ENCODE measurements around the gene OR2T2. TPM values are rescaled to one million over a fixed set of nuclear protein-coding genes. Genes with fewer than 3 reads are reported as not detected.
A peak's percentile ranks its signal among the peaks of the same experiment; 100 is the strongest.
"Not testable (repeated sequence)": the region's sequence is repeated elsewhere in the genome, so short reads cannot be mapped to it uniquely, and the experiment has no call there.

The OR2T2 gene
- total RNA-seq, 3 donors from 2014 or later (not counting 1 experiment from before 2014, with no cell fraction given), result not detected

GRCh38 chr1:248471154-248471553, 25.7 kb downstream of the OR2T2 start:
- Mint-ChIP-seq H3K4me1 (no peaks in the 10 kb centered on the region), H3K4me3 (no peak overlapping the region), H3K36me3 (no peaks in the 10 kb centered on the region), H3K9me3 (peaks cover 0 to 2% of the 10 kb centered on the region in 2 donors), H3K27ac (no peak overlapping the region), H3K27me3 (ENCODE audit: low read depth in 2 of 2) (peaks cover 6 to 7% of the 10 kb centered on the region in 2 donors)
- TF ChIP-seq CTCF (IDR thresholded peaks at IDR 0.05), result no peak
- no peaks in the 10 kb centered on the region for H3K27me3 ChIP-seq (ENCODE audit: control insufficient read depth, insufficient read depth, low read length)
- no peak for ATAC-seq
- WGBS (ENCODE audit: insufficient coverage), result 20% methylated on average over 1 of the region's 4 CpGs
- H3K4me1 ChIP-seq (ENCODE audit: control insufficient read depth, insufficient read depth, low read length), result no peaks in the 10 kb centered on the region
- DNase-seq, result no peak
- no peaks in the 10 kb centered on the region for H3K36me3 ChIP-seq (ENCODE audit: control insufficient read depth, insufficient read depth, low read length)
- no peak overlapping the region for H3K27ac ChIP-seq (ENCODE audit: low read length)
- intact Hi-C loops (cut with micrococcal nuclease), result no loop called here
- H3K4me3 ChIP-seq (ENCODE audit: low read length), result no peak overlapping the region
- no peaks in the 10 kb centered on the region for H3K9me3 ChIP-seq (ENCODE audit: control insufficient read depth, insufficient read depth, low read length)

- H3K4me3 ChIP-seq (ENCODE audit: low read length); H3K36me3 ChIP-seq (ENCODE audit: control insufficient read depth, insufficient read depth, low read length); H3K27me3 Mint-ChIP-seq (ENCODE audit: low read depth in 2 of 2); DNase-seq; H3K4me1 Mint-ChIP-seq; H3K9me3 ChIP-seq (ENCODE audit: control insufficient read depth, insufficient read depth, low read length); ATAC-seq; H3K27ac Mint-ChIP-seq; H3K27ac ChIP-seq (ENCODE audit: low read length); H3K9me3 Mint-ChIP-seq; intact Hi-C loops (cut with micrococcal nuclease); H3K36me3 Mint-ChIP-seq; H3K4me3 Mint-ChIP-seq; H3K4me1 ChIP-seq (ENCODE audit: control insufficient read depth, insufficient read depth, low read length); H3K27me3 ChIP-seq (ENCODE audit: control insufficient read depth, insufficient read depth, low read length): not testable (repeated sequence)
- no CpG with 5 or more reads among the region's 2 CpGs for WGBS (ENCODE audit: insufficient coverage)
Measured at GRCh38 chr1:248472111-248472510, 26.7 kb downstream of the OR2T2 start.

- H3K4me1 Mint-ChIP-seq; H3K27me3 Mint-ChIP-seq (ENCODE audit: low read depth in 2 of 2); H3K9me3 Mint-ChIP-seq; intact Hi-C loops (cut with micrococcal nuclease); H3K4me3 Mint-ChIP-seq; DNase-seq; H3K4me1 ChIP-seq (ENCODE audit: control insufficient read depth, insufficient read depth, low read length); H3K36me3 ChIP-seq (ENCODE audit: control insufficient read depth, insufficient read depth, low read length); ATAC-seq; H3K27ac Mint-ChIP-seq; H3K4me3 ChIP-seq (ENCODE audit: low read length); H3K9me3 ChIP-seq (ENCODE audit: control insufficient read depth, insufficient read depth, low read length); H3K27me3 ChIP-seq (ENCODE audit: control insufficient read depth, insufficient read depth, low read length); H3K36me3 Mint-ChIP-seq; H3K27ac ChIP-seq (ENCODE audit: low read length): not testable (repeated sequence)
- no CpG with 5 or more reads among the region's 2 CpGs for WGBS (ENCODE audit: insufficient coverage)
Measured at GRCh38 chr1:248473051-248473450, 27.6 kb downstream of the OR2T2 start, which contains the start of gene OR2T3. TSS of gene OR2T3 (plus strand) at chr1:248473351. CDS start at chr1:248473351, 0 bp downstream.

GRCh38 chr1:248475660-248476059, 30.2 kb downstream of the OR2T2 start:
- peaks cover 12 to 17% of the 10 kb centered on the region in 2 donors for H3K27me3 Mint-ChIP-seq (ENCODE audit: low read depth in 2 of 2)
- H3K4me3 ChIP-seq (ENCODE audit: low read length); H3K4me1 Mint-ChIP-seq; H3K9me3 Mint-ChIP-seq; ATAC-seq; H3K36me3 ChIP-seq (ENCODE audit: control insufficient read depth, insufficient read depth, low read length); intact Hi-C loops (cut with micrococcal nuclease); H3K4me3 Mint-ChIP-seq; H3K27ac Mint-ChIP-seq; H3K27me3 ChIP-seq (ENCODE audit: control insufficient read depth, insufficient read depth, low read length); H3K36me3 Mint-ChIP-seq; DNase-seq; H3K9me3 ChIP-seq (ENCODE audit: control insufficient read depth, insufficient read depth, low read length); H3K4me1 ChIP-seq (ENCODE audit: control insufficient read depth, insufficient read depth, low read length); H3K27ac ChIP-seq (ENCODE audit: low read length): not testable (repeated sequence)
- WGBS (ENCODE audit: insufficient coverage), result no CpG with 5 or more reads among the region's 1 CpG

GRCh38 chr1:248481686-248482579, 36.5 kb downstream of the OR2T2 start:
- H3K36me3 Mint-ChIP-seq; H3K27ac ChIP-seq (ENCODE audit: low read length); H3K27me3 ChIP-seq (ENCODE audit: control insufficient read depth, insufficient read depth, low read length); intact Hi-C loops (cut with micrococcal nuclease); H3K4me1 ChIP-seq (ENCODE audit: control insufficient read depth, insufficient read depth, low read length); H3K9me3 Mint-ChIP-seq; H3K36me3 ChIP-seq (ENCODE audit: control insufficient read depth, insufficient read depth, low read length); H3K4me3 ChIP-seq (ENCODE audit: low read length); H3K9me3 ChIP-seq (ENCODE audit: control insufficient read depth, insufficient read depth, low read length): not testable (repeated sequence)
- DNase-seq (peak in 1 of 2 donors; percentile 57), ATAC-seq (peak; percentile 36 to 78 (median 66))
- peak overlapping the region; percentile 73 for H3K4me3 Mint-ChIP-seq
- H3K27me3 Mint-ChIP-seq (ENCODE audit: low read depth in 2 of 2), result peaks cover 6 to 10% of the 10 kb centered on the region in 2 donors
- H3K4me1 Mint-ChIP-seq, result peaks cover 7 to 13% of the 10 kb centered on the region in 2 donors
- WGBS (ENCODE audit: insufficient coverage), result 36% methylated on average over 9 of the region's 13 CpGs
- H3K27ac Mint-ChIP-seq, result peak overlapping the region; percentile 34 to 79

GRCh38 chr1:248488289-248488688, 42.9 kb downstream of the OR2T2 start, which contains the start of gene OR2T5:
TSS of gene OR2T5 (plus strand) at chr1:248488589. CDS start at chr1:248488589, 0 bp downstream.
- ATAC-seq; H3K9me3 ChIP-seq (ENCODE audit: control insufficient read depth, insufficient read depth, low read length); intact Hi-C loops (cut with micrococcal nuclease); H3K4me3 Mint-ChIP-seq; DNase-seq; H3K4me3 ChIP-seq (ENCODE audit: low read length); H3K4me1 Mint-ChIP-seq; H3K27me3 ChIP-seq (ENCODE audit: control insufficient read depth, insufficient read depth, low read length); H3K9me3 Mint-ChIP-seq; H3K36me3 Mint-ChIP-seq; H3K27ac Mint-ChIP-seq; H3K27me3 Mint-ChIP-seq (ENCODE audit: low read depth in 2 of 2); H3K27ac ChIP-seq (ENCODE audit: low read length); H3K36me3 ChIP-seq (ENCODE audit: control insufficient read depth, insufficient read depth, low read length); H3K4me1 ChIP-seq (ENCODE audit: control insufficient read depth, insufficient read depth, low read length): not testable (repeated sequence)
- WGBS (ENCODE audit: insufficient coverage), result 92% methylated on average over 2 of the region's 6 CpGs

- H3K27ac Mint-ChIP-seq; H3K4me1 Mint-ChIP-seq; intact Hi-C loops (cut with micrococcal nuclease); DNase-seq; H3K4me3 ChIP-seq (ENCODE audit: low read length); H3K36me3 ChIP-seq (ENCODE audit: control insufficient read depth, insufficient read depth, low read length); H3K27me3 ChIP-seq (ENCODE audit: control insufficient read depth, insufficient read depth, low read length); ATAC-seq; H3K4me1 ChIP-seq (ENCODE audit: control insufficient read depth, insufficient read depth, low read length); H3K27ac ChIP-seq (ENCODE audit: low read length); H3K9me3 Mint-ChIP-seq; H3K36me3 Mint-ChIP-seq; H3K9me3 ChIP-seq (ENCODE audit: control insufficient read depth, insufficient read depth, low read length); H3K27me3 Mint-ChIP-seq (ENCODE audit: low read depth in 2 of 2); H3K4me3 Mint-ChIP-seq: not testable (repeated sequence)
- no CpG with 5 or more reads among the region's 5 CpGs for WGBS (ENCODE audit: insufficient coverage)
Measured at GRCh38 chr1:248496661-248497060, 51.2 kb downstream of the OR2T2 start.

Measured in natural killer cell (primary cell).